H1 (cell line): Measurements from ENCODE around the gene CYB561A3. TPM values are rescaled to one million over a fixed set of nuclear protein-coding genes. Genes with fewer than 3 reads are reported as not detected.

Experiments used
- BACH1 ChIP-seq: IDR thresholded peaks from 2 replicates; pipeline ENCODE4 v1.6.1; 2012; ENCODE audit warnings: low read length, improper control_type of control experiment
- CBX5 ChIP-seq: fragments of 300-800, 300-1000 bp; sonication (generic); IDR thresholded peaks from 2 replicates; pipeline ENCODE4 v1.7.1; 2016; ENCODE audit warnings: antibody characterized with exemption, low read length, low read depth
- CHD1 ChIP-seq: IDR thresholded peaks from 2 replicates; pipeline ENCODE4 v1.6.1; 2012; ENCODE audit warnings: low read depth, low read length, improper control_type of control experiment
- CREB1 ChIP-seq: IDR thresholded peaks from 2 replicates; pipeline ENCODE4 v1.6.1; 2012; ENCODE audit warnings: inconsistent platforms
- E2F6 ChIP-seq: IDR thresholded peaks from 2 replicates; pipeline ENCODE4 v1.6.1; 2012; ENCODE audit warnings: inconsistent platforms
- EGR1 ChIP-seq: IDR thresholded peaks from 2 replicates; pipeline ENCODE4 v1.6.1; 2011; ENCODE audit warnings: low read depth, low read length, borderline replicate concordance
- EP300 ChIP-seq, 2 experiments: IDR thresholded peaks; 1 replicate in 1 of 2; 2 replicates in 1 of 2; pipeline ENCODE4 v1.6.1; 2011 to 2012; ENCODE audit warnings: low read depth in 2 of 2, low read length in 2 of 2, mild to moderate bottlenecking in 2 of 2, borderline replicate concordance in 1 of 2, inconsistent platforms in 1 of 2, moderate library complexity in 1 of 2
- FOSL1 ChIP-seq: IDR thresholded peaks from 2 replicates; pipeline ENCODE4 v1.6.1; 2011; ENCODE audit warnings: mild to moderate bottlenecking, low read depth, low read length, moderate library complexity; ENCODE audit not compliant: insufficient read depth
- GTF2F1 ChIP-seq: IDR thresholded peaks from 2 replicates; pipeline ENCODE4 v1.6.1; 2012; ENCODE audit warnings: low read depth, low read length, improper control_type of control experiment, borderline replicate concordance
- HDAC2 ChIP-seq, 2 experiments: fragments of 300-600 bp in 1 of 2; sonication (generic) in 1 of 2; IDR thresholded peaks; 2 replicates each; pipeline ENCODE4 v1.6.1; 2011 to 2012; ENCODE audit warnings: low read depth in 2 of 2, low read length in 2 of 2, mild to moderate bottlenecking in 2 of 2, moderate library complexity in 2 of 2, borderline replicate concordance in 1 of 2, inconsistent platforms in 1 of 2
- NANOG ChIP-seq: IDR thresholded peaks from 2 replicates; pipeline ENCODE4 v1.6.1; 2011; ENCODE audit warnings: low read length, low read depth, mild to moderate bottlenecking, inconsistent platforms; ENCODE audit not compliant: insufficient read depth, poor library complexity, severe bottlenecking
- POLR2AphosphoS5 ChIP-seq: IDR thresholded peaks from 2 replicates; pipeline ENCODE4 v1.6.1; 2011; ENCODE audit warnings: low read depth, low read length
- POU5F1 ChIP-seq: IDR thresholded peaks from 2 replicates; pipeline ENCODE4 v1.6.1; 2011; ENCODE audit warnings: low read depth, mild to moderate bottlenecking, low read length, moderate library complexity
- RFX5 ChIP-seq: IDR thresholded peaks from 2 replicates; pipeline ENCODE4 v1.6.1; 2011; ENCODE audit warnings: low read depth, low read length, improper control_type of control experiment, borderline replicate concordance
- RNF2 ChIP-seq: fragments of 200-900, 300-1000 bp; sonication (generic); IDR thresholded peaks from 2 replicates; pipeline ENCODE4 v1.7.1; 2016; ENCODE audit warnings: borderline replicate concordance, low read depth, mild to moderate bottlenecking, antibody characterized with exemption, low read length; ENCODE audit not compliant: poor library complexity, severe bottlenecking; ENCODE audit errors: missing control alignments
- RXRA ChIP-seq: IDR thresholded peaks from 2 replicates; pipeline ENCODE4 v1.6.1; 2011; ENCODE audit warnings: low read depth, mild to moderate bottlenecking, low read length, moderate library complexity; ENCODE audit not compliant: insufficient read depth
- SAP30 ChIP-seq: fragments of 300-600 bp; sonication (generic); IDR thresholded peaks from 2 replicates; pipeline ENCODE4 v1.7.1; 2012; ENCODE audit warnings: low read length, moderate library complexity, mild to moderate bottlenecking, inconsistent platforms; ENCODE audit not compliant: insufficient read depth, insufficient replicate concordance
- SP2 ChIP-seq: IDR thresholded peaks from 2 replicates; pipeline ENCODE4 v1.6.1; 2012; ENCODE audit warnings: mild to moderate bottlenecking, low read length, inconsistent platforms
- SRF ChIP-seq: IDR thresholded peaks from 2 replicates; pipeline ENCODE4 v1.6.1; 2011; ENCODE audit warnings: mild to moderate bottlenecking, low read depth, low read length, moderate library complexity
- TAF1 ChIP-seq: IDR thresholded peaks from 2 replicates; pipeline ENCODE4 v1.6.1; 2011; ENCODE audit warnings: mild to moderate bottlenecking, low read depth, low read length
- TCF12 ChIP-seq: IDR thresholded peaks from 2 replicates; pipeline ENCODE4 v1.6.1; 2011; ENCODE audit warnings: low read depth, mild to moderate bottlenecking, low read length
- TEAD4 ChIP-seq: IDR thresholded peaks from 2 replicates; pipeline ENCODE4 v1.6.1; 2012; ENCODE audit warnings: low read depth, low read length, inconsistent platforms, mixed read lengths
- ZNF274 ChIP-seq: IDR thresholded peaks from 2 replicates; pipeline ENCODE4 v1.7.0; 2012; ENCODE audit warnings: low read length, borderline replicate concordance; ENCODE audit errors: extremely low read depth
- polyA plus RNA-seq, 7 experiments: library from polyadenylated mRNA; depleted of rRNA in 3 of 7; stranded (reverse) in 5 of 7; unstranded in 2 of 7; fragments of >200 nt in 5 of 7; fragments of 200-250 nt in 2 of 7; gene quantifications; 1 replicate in 5 of 7; 2 replicates in 1 of 7; 4 replicates in 1 of 7; pipeline versions ENCODE4 v1.2.1 to v1.2.3, GENCODE V29; 2011 to 2013; ENCODE audit warnings: missing spikeins in 2 of 7, mixed read lengths in 2 of 7
- total RNA-seq: library from RNA; stranded (reverse); fragmentation: NEBNext Ultra II Directional; extraction: Animal tissue kit (Norgen Biotek cat#: 25700); gene quantifications from 2 replicates; pipeline ENCODE4 v1.2.1, GENCODE V29; 2021

Gene CYB561A3
- total and polyA plus RNA-seq, 2 of the 8 experiments (the other 6 are each of a cell fraction or from before 2014, with no cell fraction given), result 29.6 to 41.2 TPM

DNA sequence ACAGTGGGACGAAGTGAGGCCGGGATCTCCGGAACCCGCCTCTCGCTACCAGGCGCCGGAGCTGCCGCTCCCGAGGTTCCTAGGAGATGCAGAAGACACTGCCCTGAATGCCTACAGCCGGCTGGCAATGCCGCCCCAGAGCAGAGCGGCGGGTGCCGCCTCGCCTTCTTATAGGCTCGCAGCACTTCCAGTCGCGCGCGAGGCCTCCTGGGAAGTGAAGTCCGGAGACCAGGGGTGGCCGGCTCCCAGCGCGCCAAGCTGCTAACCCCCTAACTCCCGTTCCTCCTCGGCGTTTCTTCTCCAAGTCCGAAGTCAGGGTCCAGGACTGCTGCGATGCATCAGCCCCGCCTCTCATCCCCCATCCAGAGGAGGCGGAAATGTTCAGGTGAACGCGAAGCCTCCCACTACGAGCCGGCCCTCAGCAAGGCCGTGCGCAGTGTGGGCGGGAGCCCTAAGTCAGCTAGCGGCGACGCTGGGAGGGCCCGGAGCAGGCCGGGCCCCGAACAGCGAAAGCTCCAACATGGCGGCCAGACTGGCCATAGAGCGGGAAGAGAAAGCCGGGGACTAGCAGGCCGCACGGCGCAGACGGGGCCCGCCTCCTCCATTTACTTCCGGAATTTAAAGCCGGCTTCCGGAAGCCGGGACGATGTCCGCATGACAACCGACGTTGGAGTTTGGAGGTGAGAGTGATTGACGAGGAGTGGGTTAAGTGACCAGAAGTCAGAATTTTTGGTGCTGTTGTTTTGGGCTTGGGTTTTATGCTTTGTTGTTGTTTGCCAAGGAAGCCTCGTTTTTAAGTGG, at the start of gene CYB561A3, which contains the start of gene TMEM138 (continued):
- TF ChIP-seq TCF12, result no peak
- peak; percentile 83 for TF ChIP-seq POLR2AphosphoS5
- TF ChIP-seq FOSL1, result no peak
- TF ChIP-seq RNF2, result no peak
- TF ChIP-seq SRF, result no peak
- TF ChIP-seq EP300 (IDR thresholded peaks at IDR 0.05; ENCODE audit: borderline replicate concordance in 1 of 2, low read depth in 2 of 2, low read length in 2 of 2), result no peak
- TF ChIP-seq CREB1, result no peak; the same call in none of the 2 replicates
- TF ChIP-seq CHD1, result no peak
- TF ChIP-seq E2F6, result peak; percentile 94
- no peak for TF ChIP-seq ZNF274
- TF ChIP-seq BACH1, result no peak
- peak; percentile 47; the same call in 1 of the 2 replicates for TF ChIP-seq EGR1
- TF ChIP-seq HDAC2 (IDR thresholded peaks at IDR 0.05; ENCODE audit: borderline replicate concordance in 1 of 2, low read depth in 2 of 2, low read length in 2 of 2), result peak in 1 of 2 experiments; percentile 85; a peak in 1 of 4 replicates
- TF ChIP-seq NANOG, result no peak
- TF ChIP-seq TAF1, result peak; percentile 90
- TF ChIP-seq SAP30, result no peak
- TF ChIP-seq RXRA, result no peak
- no peak for TF ChIP-seq POU5F1
- TF ChIP-seq CBX5, result no peak
- peak; percentile 63 for TF ChIP-seq GTF2F1
- TF ChIP-seq TEAD4, result 0 out of 2 replicates have a peak, but pooled peaks have one; percentile 26
- TF ChIP-seq SP2, result no peak; the same call in 1 of the 2 replicates
- no peak; the same call in 1 of the 2 replicates for TF ChIP-seq RFX5
